Spleen (tissue), 11 donors: ENCODE measurements around the gene GTPBP1. TPM values are rescaled to one million over a fixed set of nuclear protein-coding genes. Genes with fewer than 3 reads are reported as not detected.

Experiments used
- DNase-seq: peaks from one replicate; pipeline ENCODE4 v3.0.0-alpha.2; 2020
- H3K27ac ChIP-seq, 8 donors: fragments of 200-600 bp; sonication (generic) in 7 of 8; 1 replicate in 4 of 8; 2 replicates in 4 of 8; pipeline versions ENCODE4 v1.5.0 to v1.8.0; 2016 to 2021; ENCODE audit warnings: inconsistent platforms in 4 of 8, mild to moderate bottlenecking in 4 of 8, moderate library complexity in 1 of 8
- H3K27me3 ChIP-seq, 7 donors: fragments of 200-600 bp; sonication (generic) in 6 of 7; replicated peaks in 1 of 7; 1 replicate in 4 of 7; 2 replicates in 3 of 7; pipeline versions ENCODE4 v1.5.0 to v1.8.0; 2016 to 2021; ENCODE audit warnings: inconsistent platforms in 3 of 7, mild to moderate bottlenecking in 1 of 7
- H3K36me3 ChIP-seq, 6 donors: fragments of 200-600 bp; sonication (generic) in 5 of 6; 1 replicate in 4 of 6; 2 replicates in 2 of 6; pipeline versions ENCODE4 v1.5.0 to v1.8.0; 2016 to 2021; ENCODE audit warnings: inconsistent platforms in 2 of 6
- H3K4me1 ChIP-seq, 6 donors: fragments of 200-600 bp; sonication (generic) in 5 of 6; 1 replicate in 3 of 6; 2 replicates in 3 of 6; pipeline versions ENCODE4 v1.5.0 to v1.8.0; 2016 to 2021; ENCODE audit warnings: inconsistent platforms in 3 of 6
- H3K4me3 ChIP-seq, 8 donors: fragments of 200-600 bp; sonication (generic) in 7 of 8; 1 replicate in 4 of 8; 2 replicates in 4 of 8; pipeline versions ENCODE4 v1.5.0 to v1.8.0; 2016 to 2021; ENCODE audit warnings: inconsistent platforms in 4 of 8, mild to moderate bottlenecking in 4 of 8, moderate library complexity in 2 of 8
- H3K9me3 ChIP-seq, 8 donors: fragments of 200-600 bp; sonication (generic) in 7 of 8; 1 replicate in 4 of 8; 2 replicates in 4 of 8; pipeline versions ENCODE4 v1.5.0 to v1.8.0; 2016 to 2021; ENCODE audit warnings: inconsistent platforms in 4 of 8
- POLR2A ChIP-seq, 3 donors: fragments of 450-650 bp; IDR thresholded peaks; one replicate each; pipeline ENCODE4 v1.5.1; 2017; ENCODE audit warnings: antibody characterized with exemption in 3 of 3, mild to moderate bottlenecking in 1 of 3
- POLR2AphosphoS5 ChIP-seq, 3 donors: sonication (generic); formaldehyde crosslinking; IDR thresholded peaks; one replicate each; pipeline ENCODE4 v1.5.1; 2017; ENCODE audit warnings: antibody characterized with exemption in 3 of 3
- WGBS, 5 donors: extraction: QIAGEN DNeasy Blood & Tissue Kit in 3 of 5; methylation state at CpG; one replicate each; pipeline versions ENCODE4 v1.1.5 to v1.1.7; 2013 to 2018; 5-methylcytosine and 5-hydroxymethylcytosine counted together
- intact Hi-C: fragments of 100-400 bp; cut with DNase I; formaldehyde crosslinking; loops from one replicate; pipeline ENCODE4 v1.15.0; 2023; ENCODE audit warnings: low total_unique reads
- polyA plus RNA-seq, 3 donors: library from polyadenylated mRNA; stranded (reverse); fragments of 200-250 nt; gene quantifications; one replicate each; pipeline ENCODE4 v1.2.1, GENCODE V29; 2013
- total RNA-seq, 7 donors: library from RNA; depleted of rRNA in 3 of 7; stranded (reverse); fragments of >200 nt in 3 of 7; fragmentation: NEBNext Ultra II Directional in 4 of 7; extraction: Animal tissue kit (Norgen Biotek cat#: 25700) in 4 of 7; gene quantifications; one replicate each; pipeline versions ENCODE4 v1.1.0 to v1.2.1, GENCODE V29; 2016 to 2021
- TF ChIP-seq, protein P1 (sequence below), 11 experiments: fragments of 200-600 bp in 7 of 11; fragments of 450-650 bp in 4 of 11; sonication (generic) in 4 of 11; IDR thresholded peaks in 8 of 11; conservative IDR thresholded peaks in 3 of 11; 1 replicate in 7 of 11; 2 replicates in 4 of 11; pipeline versions ENCODE4 v1.4.0 to v1.8.0; 2016 to 2021; ENCODE audit warnings: antibody characterized with exemption in 11 of 11, inconsistent platforms in 4 of 11, mild to moderate bottlenecking in 1 of 11
- donor health status: healthy with polysubstance abuse.
- donor health status: DM: no; HTN: no; CAD: no; lungs with moderate emphysema.
- donor health status: DM: no; HTN: no; CAD: no.
- donor health status: Bipolar disorder and iron deficiency.
- donor health status: healthy.
- donor health status: DM: no; HTN: no; CAD: no.
- donor health status: DM: yes; HTN: yes; CAD: no.

GTPBP1 gene
- total and polyA plus RNA-seq, 10 donors: 9.7 to 134 (median 91.3) TPM

DNA sequence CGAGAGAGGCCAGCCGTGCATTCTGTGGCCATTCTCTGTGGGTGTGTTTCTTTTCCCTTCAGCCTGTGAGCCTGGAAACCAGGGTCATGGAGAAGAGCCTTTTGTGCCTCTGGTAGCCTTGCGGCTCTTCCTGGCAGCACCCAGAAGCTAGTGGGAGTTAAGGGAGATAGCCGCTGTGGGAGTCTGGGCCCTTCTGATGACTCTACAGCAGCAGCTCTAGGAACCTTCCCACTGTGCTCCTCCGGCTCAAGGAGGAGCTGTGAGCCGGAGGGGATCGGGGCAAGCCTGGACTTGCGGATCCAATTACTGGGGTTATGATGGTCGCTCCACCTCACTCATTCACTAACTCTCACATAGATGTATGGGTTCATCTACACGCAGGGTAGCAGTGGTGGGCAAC lies 10.5 kb downstream of the GTPBP1 start:
- TF ChIP-seq POLR2AphosphoS5 (IDR thresholded peaks at IDR 0.05): peak in 1 of 3 donors; percentile 35
- TF ChIP-seq, protein P1, sequence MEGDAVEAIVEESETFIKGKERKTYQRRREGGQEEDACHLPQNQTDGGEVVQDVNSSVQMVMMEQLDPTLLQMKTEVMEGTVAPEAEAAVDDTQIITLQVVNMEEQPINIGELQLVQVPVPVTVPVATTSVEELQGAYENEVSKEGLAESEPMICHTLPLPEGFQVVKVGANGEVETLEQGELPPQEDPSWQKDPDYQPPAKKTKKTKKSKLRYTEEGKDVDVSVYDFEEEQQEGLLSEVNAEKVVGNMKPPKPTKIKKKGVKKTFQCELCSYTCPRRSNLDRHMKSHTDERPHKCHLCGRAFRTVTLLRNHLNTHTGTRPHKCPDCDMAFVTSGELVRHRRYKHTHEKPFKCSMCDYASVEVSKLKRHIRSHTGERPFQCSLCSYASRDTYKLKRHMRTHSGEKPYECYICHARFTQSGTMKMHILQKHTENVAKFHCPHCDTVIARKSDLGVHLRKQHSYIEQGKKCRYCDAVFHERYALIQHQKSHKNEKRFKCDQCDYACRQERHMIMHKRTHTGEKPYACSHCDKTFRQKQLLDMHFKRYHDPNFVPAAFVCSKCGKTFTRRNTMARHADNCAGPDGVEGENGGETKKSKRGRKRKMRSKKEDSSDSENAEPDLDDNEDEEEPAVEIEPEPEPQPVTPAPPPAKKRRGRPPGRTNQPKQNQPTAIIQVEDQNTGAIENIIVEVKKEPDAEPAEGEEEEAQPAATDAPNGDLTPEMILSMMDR (IDR thresholded peaks at IDR 0.05 in 8 of 11, conservative IDR thresholded peaks at IDR 0.05 in 3 of 11): no peak
- Histone ChIP-seq H3K9me3 (no peaks in the 10 kb centered on the region), H3K36me3 (peaks cover 5 to 85% (median 54%) of the 10 kb centered on the region in 6 donors), H3K27me3 (no peaks in the 10 kb centered on the region), H3K4me1 (peaks cover 25 to 80% (median 58%) of the 10 kb centered on the region in 6 donors), H3K4me3 (peak overlapping the region in 1 of 8 donors; percentile 5), H3K27ac (peak overlapping the region in 5 of 8 donors; percentile 73 to 80 (median 74))
- no peak for DNase-seq
- 83 to 93% (median 90%) methylated on average over 10 of the region's 10 CpGs for WGBS, 5 donors
- intact Hi-C loops: no loop called here

DNA sequence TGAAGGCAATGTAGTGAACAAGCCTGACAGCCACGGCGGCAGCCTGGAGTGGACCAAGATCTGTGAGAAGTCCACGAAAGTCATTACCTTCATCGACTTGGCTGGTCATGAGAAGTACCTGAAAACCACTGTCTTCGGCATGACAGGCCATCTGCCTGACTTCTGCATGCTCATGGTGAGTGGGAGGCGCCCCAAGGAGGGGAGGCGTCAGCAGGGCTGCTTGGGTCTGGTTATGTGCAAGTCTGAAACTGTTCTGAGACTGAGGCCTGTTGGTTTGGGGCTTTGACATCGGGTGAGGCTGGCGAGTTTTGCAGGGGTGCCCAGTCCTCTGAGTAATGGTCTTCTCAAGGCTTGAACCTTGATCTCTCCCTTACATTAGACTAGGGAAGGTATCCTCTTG lies 11.1 kb downstream of the GTPBP1 start:
- intact Hi-C loops: no loop called here
- peak overlapping the region in 1 of 8 donors; percentile 5 for H3K4me3 ChIP-seq
- TF ChIP-seq, protein P1 (IDR thresholded peaks at IDR 0.05 in 8 of 11, conservative IDR thresholded peaks at IDR 0.05 in 3 of 11): no peak
- TF ChIP-seq POLR2A (IDR thresholded peaks at IDR 0.05): no peak
- no peak for DNase-seq
- H3K27me3 ChIP-seq: no peaks in the 10 kb centered on the region
- peak overlapping the region in 3 of 8 donors; percentile 4 to 80 (median 76) for H3K27ac ChIP-seq
- WGBS, 5 donors: 86 to 98% (median 91%) methylated on average over 8 to 9 of the region's 9 CpGs
- H3K4me1 ChIP-seq: peaks cover 25 to 75% (median 56%) of the 10 kb centered on the region in 6 donors
- peaks cover 5 to 85% (median 57%) of the 10 kb centered on the region in 6 donors for H3K36me3 ChIP-seq
- H3K9me3 ChIP-seq: no peaks in the 10 kb centered on the region

DNA sequence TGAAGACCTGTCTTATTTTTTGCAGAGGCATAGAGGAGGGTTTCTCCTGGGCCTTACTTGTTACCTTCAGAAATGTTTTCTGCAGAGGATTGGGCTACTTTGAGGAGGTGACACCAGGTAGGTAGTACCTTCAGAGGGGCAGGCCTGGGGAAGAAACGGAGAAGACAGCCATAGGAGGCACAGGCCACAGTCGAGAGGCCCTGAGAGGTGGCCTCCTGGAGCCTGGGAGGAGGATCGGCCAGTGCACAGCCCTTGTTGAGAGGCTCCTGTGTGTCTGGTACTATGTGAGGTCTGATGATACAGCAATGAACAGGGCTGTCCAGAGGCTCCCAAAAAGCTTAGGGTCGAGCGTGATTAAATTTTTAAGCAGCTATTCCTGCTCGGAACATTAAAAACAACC lies 11.5 kb downstream of the GTPBP1 start:
- Histone ChIP-seq H3K4me3 (no peak overlapping the region), H3K27me3 (no peaks in the 10 kb centered on the region), H3K27ac (peak overlapping the region in 3 of 8 donors; percentile 4 to 80 (median 76)), H3K9me3 (no peaks in the 10 kb centered on the region), H3K36me3 (peaks cover 5 to 85% (median 59%) of the 10 kb centered on the region in 6 donors), H3K4me1 (peaks cover 25 to 70% (median 53%) of the 10 kb centered on the region in 6 donors)
- no peak for DNase-seq
- TF ChIP-seq, protein P1 (IDR thresholded peaks at IDR 0.05 in 8 of 11, conservative IDR thresholded peaks at IDR 0.05 in 3 of 11): no peak
- TF ChIP-seq POLR2A (IDR thresholded peaks at IDR 0.05) (no peak), POLR2AphosphoS5 (IDR thresholded peaks at IDR 0.05) (no peak)
- intact Hi-C loops: no loop called here
- 88 to 95% (median 94%) methylated on average over 6 of the region's 6 CpGs for WGBS, 5 donors

DNA sequence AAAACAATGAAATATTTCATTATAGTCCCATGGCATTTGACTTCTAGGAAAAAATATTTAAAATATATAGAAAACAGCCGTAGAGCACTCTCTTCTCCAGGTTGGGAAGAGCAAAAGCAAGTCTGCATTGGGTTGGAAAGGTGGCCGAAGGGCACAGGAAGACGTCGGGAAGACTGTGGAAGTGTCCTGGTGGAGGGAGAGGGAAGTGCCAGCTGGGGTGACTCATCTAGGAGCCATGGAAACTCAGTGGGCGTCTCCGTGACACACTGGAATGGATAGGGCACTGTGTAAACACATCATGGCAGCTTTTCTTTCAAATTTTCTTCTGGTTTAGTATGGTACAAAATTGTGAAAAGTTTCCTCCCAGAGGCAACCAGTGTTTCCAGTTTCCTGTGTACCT lies 12.7 kb downstream of the GTPBP1 start:
- TF ChIP-seq POLR2A (IDR thresholded peaks at IDR 0.05) (no peak), POLR2AphosphoS5 (IDR thresholded peaks at IDR 0.05) (peak in 2 of 3 donors; percentile 34 to 56)
- TF ChIP-seq, protein P1 (IDR thresholded peaks at IDR 0.05 in 8 of 11, conservative IDR thresholded peaks at IDR 0.05 in 3 of 11): peak; percentile 26 to 78 (median 62)
- Histone ChIP-seq H3K4me1 (peaks cover 24 to 59% (median 42%) of the 10 kb centered on the region in 6 donors), H3K27me3 (no peaks in the 10 kb centered on the region), H3K36me3 (peaks cover 5 to 86% (median 70%) of the 10 kb centered on the region in 6 donors), H3K9me3 (no peaks in the 10 kb centered on the region), H3K27ac (peak overlapping the region in 5 of 8 donors; percentile 18 to 80 (median 48)), H3K4me3 (no peak overlapping the region)
- 45 to 69% (median 63%) methylated on average over 6 of the region's 6 CpGs for WGBS, 5 donors
- no peak for DNase-seq
- intact Hi-C loops: no loop called here
